Astrocyte (in vitro differentiated cells and primary cell): Measurements from ENCODE around the gene SYNGR1. TPM values are rescaled to one million over a fixed set of nuclear protein-coding genes. Genes with fewer than 3 reads are reported as not detected.
A peak's percentile ranks its signal among the peaks of the same experiment; 100 is the strongest.

Experiments
- DNase-seq: peaks from one replicate; pipeline ENCODE4 v3.0.0-alpha.2; 2010; ENCODE audit warnings: low read depth
- FAIRE-seq: peaks from 2 replicates; lab custom pipeline; 2011; peaks lifted over from hg19 to GRCh38; lab: Jason Lieb, UNC
- H2AFZ ChIP-seq: 2 replicates; pipeline ENCODE4 v1.6.0; 2012; ENCODE audit warnings: low read depth, low read length, inconsistent platforms
- H3K27ac ChIP-seq: 2 replicates; pipeline ENCODE4 v1.5.1; 2011; ENCODE audit warnings: low read depth, low read length, inconsistent platforms
- H3K27me3 ChIP-seq: 2 replicates; pipeline ENCODE4 v1.6.0; 2011; ENCODE audit warnings: low read length, inconsistent platforms; ENCODE audit not compliant: insufficient read depth
- H3K36me3 ChIP-seq: 2 replicates; pipeline ENCODE4 v1.5.1; 2011; ENCODE audit warnings: low read length, inconsistent platforms; ENCODE audit not compliant: insufficient read depth
- H3K4me1 ChIP-seq: 2 replicates; pipeline ENCODE4 v1.5.1; 2011; ENCODE audit warnings: low read length, inconsistent platforms; ENCODE audit not compliant: insufficient read depth
- H3K4me2 ChIP-seq: 2 replicates; pipeline ENCODE4 v1.6.0; 2012; ENCODE audit warnings: low read length, inconsistent platforms
- H3K4me3 ChIP-seq: 2 replicates; pipeline ENCODE4 v1.5.1; 2011; ENCODE audit warnings: low read depth, mild to moderate bottlenecking, low read length, inconsistent platforms; ENCODE audit not compliant: insufficient read depth
- H3K79me2 ChIP-seq: 2 replicates; pipeline ENCODE4 v1.6.0; 2012; ENCODE audit warnings: mild to moderate bottlenecking, low read length, inconsistent platforms; ENCODE audit not compliant: insufficient read depth
- H3K9ac ChIP-seq: 2 replicates; pipeline ENCODE4 v1.6.0; 2012; ENCODE audit warnings: mild to moderate bottlenecking, low read length, inconsistent platforms
- H3K9me3 ChIP-seq: 2 replicates; pipeline ENCODE4 v1.5.1; 2012; ENCODE audit warnings: low read depth, mild to moderate bottlenecking, low read length, inconsistent platforms; ENCODE audit not compliant: insufficient read depth
- H4K20me1 ChIP-seq: 2 replicates; pipeline ENCODE4 v1.6.0; 2012; ENCODE audit warnings: low read length, inconsistent platforms; ENCODE audit not compliant: insufficient read depth
- H3K27ac Mint-ChIP-seq: one replicate; pipeline ENCODE4 v1.8.0; 2021; ENCODE audit warnings: mild to moderate bottlenecking, mixed read lengths; ENCODE audit not compliant: unreplicated experiment
- H3K27me3 Mint-ChIP-seq: one replicate; pipeline ENCODE4 v1.8.0; 2021; ENCODE audit warnings: low read depth, mixed read lengths; ENCODE audit not compliant: unreplicated experiment
- H3K36me3 Mint-ChIP-seq: one replicate; pipeline ENCODE4 v1.8.0; 2021; ENCODE audit warnings: low read depth, mixed read lengths; ENCODE audit not compliant: unreplicated experiment
- H3K4me1 Mint-ChIP-seq: one replicate; pipeline ENCODE4 v1.8.0; 2021; ENCODE audit warnings: low read depth, mixed read lengths; ENCODE audit not compliant: unreplicated experiment
- H3K4me3 Mint-ChIP-seq: one replicate; pipeline ENCODE4 v1.8.0; 2021; ENCODE audit warnings: mild to moderate bottlenecking, moderate library complexity, mixed read lengths; ENCODE audit not compliant: unreplicated experiment
- H3K9me3 Mint-ChIP-seq: one replicate; pipeline ENCODE4 v1.8.0; 2021; ENCODE audit warnings: mild to moderate bottlenecking, mixed read lengths; ENCODE audit not compliant: unreplicated experiment
- CTCF ChIP-seq: IDR thresholded peaks from 2 replicates; pipeline ENCODE4 v1.5.1; 2011; ENCODE audit warnings: low read depth, mild to moderate bottlenecking, inconsistent platforms, low read length, moderate library complexity; ENCODE audit not compliant: insufficient read depth
- EZH2 ChIP-seq: IDR thresholded peaks from 2 replicates; pipeline ENCODE4 v1.6.1; 2012; ENCODE audit warnings: mild to moderate bottlenecking, low read length, inconsistent platforms; ENCODE audit not compliant: insufficient read depth
- total RNA-seq: library from RNA; stranded (reverse); gene quantifications from 2 replicates; pipeline ENCODE4 v1.2.1, GENCODE V29; 2021

SYNGR1 gene
- total RNA-seq, 1 donor from 2014 or later = 12.0 TPM

- Mint-ChIP-seq H3K36me3 (no peaks in the 10 kb centered on the region), H3K4me3 (peak overlapping the region; percentile 85), H3K4me1 (peaks cover 10% of the 10 kb centered on the region), H3K9me3 (no peaks in the 10 kb centered on the region), H3K27ac (no peak overlapping the region), H3K27me3 (peaks cover 4% of the 10 kb centered on the region)
- Histone ChIP-seq H3K9me3 (no peaks in the 10 kb centered on the region), H4K20me1 (peaks cover 5% of the 10 kb centered on the region), H2AFZ (peak overlapping the region; percentile 78), H3K4me2 (peak overlapping the region; percentile 96), H3K36me3 (no peaks in the 10 kb centered on the region), H3K9ac (peak overlapping the region; percentile 73), H3K4me3 (peak overlapping the region; percentile 66), H3K4me1 (peaks cover 27% of the 10 kb centered on the region), H3K27me3 (peaks cover 6% of the 10 kb centered on the region), H3K27ac (no peak overlapping the region), H3K79me2 (no peaks in the 10 kb centered on the region)
- no peak for FAIRE-seq
- no peak for DNase-seq
- TF ChIP-seq CTCF = no peak
- TF ChIP-seq EZH2 = no peak
These were observed 784 bp upstream of the SYNGR1 start for GRCh38 chr22:39348909-39349505.

- H3K9me3 Mint-ChIP-seq = no peaks in the 10 kb centered on the region
- DNase-seq = no peak
- TF ChIP-seq EZH2 = no peak
- TF ChIP-seq CTCF = no peak
- peak overlapping the region; percentile 85 for H3K4me3 Mint-ChIP-seq
- peaks cover 2% of the 10 kb centered on the region for H3K27me3 Mint-ChIP-seq
- peaks cover 10% of the 10 kb centered on the region for H3K4me1 Mint-ChIP-seq
- Histone ChIP-seq H3K27ac (no peak overlapping the region), H3K4me1 (peaks cover 27% of the 10 kb centered on the region), H3K36me3 (no peaks in the 10 kb centered on the region), H3K27me3 (peaks cover under 1% of the 10 kb centered on the region), H2AFZ (peak overlapping the region; percentile 78), H3K9ac (peak overlapping the region; percentile 73), H3K9me3 (no peaks in the 10 kb centered on the region), H3K4me3 (peak overlapping the region; percentile 66), H4K20me1 (peaks cover 5% of the 10 kb centered on the region), H3K79me2 (no peaks in the 10 kb centered on the region), H3K4me2 (peak overlapping the region; percentile 96)
- no peak overlapping the region for H3K27ac Mint-ChIP-seq
- no peaks in the 10 kb centered on the region for H3K36me3 Mint-ChIP-seq
- FAIRE-seq = no peak
These were observed 255 bp upstream of the SYNGR1 start for GRCh38 chr22:39349506-39349966.
